ENCODE results near the gene CCS. TPM values are rescaled to one million over a fixed set of nuclear protein-coding genes. Genes with fewer than 3 reads are reported as not detected.
A peak's percentile ranks its signal among the peaks of the same experiment; 100 is the strongest.
"Not testable (repeated sequence)": the region's sequence is repeated elsewhere in the genome, so short reads cannot be mapped to it uniquely, and the experiment has no call there.

Gene CCS
- total RNA-seq, 2 donors from 2014 or later = 23.1 to 23.4 TPM

DNA sequence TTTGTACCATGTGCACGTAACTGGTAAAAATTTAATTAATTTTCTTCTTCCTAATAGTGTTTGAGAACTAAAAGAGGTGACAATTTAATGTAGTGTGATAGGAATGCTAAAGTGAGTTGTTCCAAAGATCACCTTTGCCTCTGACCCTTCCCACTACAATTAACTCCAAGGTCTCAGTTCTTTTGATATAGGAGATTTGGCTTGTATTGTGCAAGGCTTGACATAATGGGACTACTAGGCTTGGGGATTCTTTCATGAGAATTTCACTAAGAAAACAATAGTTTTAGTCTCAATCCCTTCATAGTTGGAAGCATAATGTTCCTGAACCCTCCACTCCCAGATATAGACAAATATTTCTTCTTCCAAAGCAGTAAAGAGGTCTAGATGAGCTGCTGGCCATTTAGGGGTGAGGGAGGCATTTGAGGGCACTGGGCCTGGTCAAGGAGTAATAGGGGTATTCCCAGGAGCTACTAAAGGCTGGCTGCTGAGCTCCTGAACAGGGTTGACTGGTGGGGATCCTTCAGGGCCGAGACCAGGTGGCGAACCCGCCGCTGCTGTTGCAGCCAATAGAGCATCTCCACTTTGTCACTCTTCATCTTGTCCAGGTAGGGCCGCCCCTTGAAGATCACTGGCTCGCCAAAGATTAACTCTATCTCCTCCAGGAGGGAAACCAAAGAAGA is 2.8 kb upstream of the CCS start:
- Mint-ChIP-seq H3K4me3 (no peak overlapping the region), H3K27me3 (no peaks in the 10 kb centered on the region), H3K27ac (no peak overlapping the region), H3K4me1 (peaks cover 18% of the 10 kb centered on the region), H3K36me3 (ENCODE audit: low read depth) (peaks cover 2% of the 10 kb centered on the region)
- DNase-seq (no peak), ATAC-seq (no peak)
- H3K9me3 ChIP-seq (ENCODE audit: control insufficient read depth, low read length, poor library complexity, severe bottlenecking) = no peaks in the 10 kb centered on the region

DNA sequence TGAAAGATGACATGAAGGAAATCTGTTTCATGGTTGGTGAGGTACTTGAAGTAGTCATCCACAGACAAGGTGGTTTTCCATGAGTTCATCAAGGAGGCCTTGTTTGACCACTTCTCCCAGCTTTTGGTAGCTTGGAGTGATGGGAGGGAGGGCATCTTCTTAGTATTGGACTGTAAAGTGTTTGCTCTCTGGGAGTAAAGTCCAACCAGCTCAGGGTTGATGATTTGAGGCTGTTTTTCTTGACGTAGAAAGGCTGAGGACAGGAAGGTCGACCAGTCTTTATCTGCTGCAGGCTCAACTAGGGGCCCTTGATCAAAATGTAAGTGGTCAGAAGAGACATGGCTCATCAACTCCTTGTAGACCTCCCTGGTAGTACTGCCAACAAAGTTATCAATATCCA is 1.8 kb upstream of the CCS start:
- H3K9me3 ChIP-seq (ENCODE audit: control insufficient read depth, low read length, poor library complexity, severe bottlenecking) = no peaks in the 10 kb centered on the region
- ATAC-seq = no peak
- no peak for DNase-seq
- H3K27ac Mint-ChIP-seq = peak overlapping the region; percentile 100
- peaks cover 2% of the 10 kb centered on the region for H3K36me3 Mint-ChIP-seq (ENCODE audit: low read depth)
- H3K27me3 Mint-ChIP-seq = no peaks in the 10 kb centered on the region
- peak overlapping the region; percentile 100 for H3K4me3 Mint-ChIP-seq
- H3K4me1 Mint-ChIP-seq = peaks cover 25% of the 10 kb centered on the region

DNA sequence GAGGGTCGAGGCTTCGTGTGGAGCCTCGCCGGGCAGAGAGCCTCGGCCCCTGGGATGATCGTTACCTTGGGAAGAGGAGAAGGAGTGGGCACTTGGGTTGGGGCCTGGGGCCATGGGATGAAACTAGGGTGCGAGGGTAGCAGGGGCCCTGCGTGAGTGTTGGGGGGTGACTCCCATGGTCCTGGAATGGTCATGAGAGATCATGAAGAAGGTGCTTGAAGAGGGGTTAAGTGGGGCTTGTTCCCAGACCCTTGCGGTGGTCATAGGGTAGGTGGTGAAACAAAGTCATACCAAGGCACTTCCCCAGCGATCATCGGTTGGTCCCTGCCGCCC is 284 bp downstream of the CCS start:
- ATAC-seq (no peak), DNase-seq (no peak)
- peaks cover 2% of the 10 kb centered on the region for H3K36me3 Mint-ChIP-seq (ENCODE audit: low read depth)
- H3K4me1 Mint-ChIP-seq = peaks cover 24% of the 10 kb centered on the region
- peak overlapping the region; percentile 100 for H3K27ac Mint-ChIP-seq
- no peaks in the 10 kb centered on the region for H3K27me3 Mint-ChIP-seq
- no peaks in the 10 kb centered on the region for H3K9me3 ChIP-seq (ENCODE audit: control insufficient read depth, low read length, poor library complexity, severe bottlenecking)
- H3K4me3 Mint-ChIP-seq = peak overlapping the region; percentile 100

DNA sequence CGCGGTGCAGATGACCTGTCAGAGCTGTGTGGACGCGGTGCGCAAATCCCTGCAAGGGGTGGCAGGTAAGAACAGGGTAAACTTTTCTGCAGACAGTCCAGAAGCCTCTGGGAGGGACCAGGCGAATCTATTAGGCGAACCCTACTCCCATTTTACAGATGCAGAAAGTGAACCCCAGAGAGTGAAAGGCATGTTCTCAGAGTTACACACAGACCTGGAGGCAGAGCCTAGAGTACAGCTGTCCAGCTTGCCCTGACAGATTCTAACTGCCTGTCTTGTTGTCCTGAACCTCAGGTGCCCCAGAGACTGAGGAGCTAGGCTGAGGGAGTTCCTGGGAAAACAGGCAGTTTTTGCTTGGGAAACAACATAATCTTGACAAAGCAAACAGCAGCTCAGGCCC is 665 bp downstream of the CCS start:
- no peak for ATAC-seq
- Mint-ChIP-seq H3K27me3 (no peaks in the 10 kb centered on the region), H3K27ac (peak overlapping the region; percentile 100), H3K4me1 (peaks cover 24% of the 10 kb centered on the region), H3K36me3 (ENCODE audit: low read depth) (peaks cover 2% of the 10 kb centered on the region), H3K4me3 (peak overlapping the region; percentile 100)
- H3K9me3 ChIP-seq (ENCODE audit: control insufficient read depth, low read length, poor library complexity, severe bottlenecking) = no peaks in the 10 kb centered on the region
- no peak for DNase-seq

DNA sequence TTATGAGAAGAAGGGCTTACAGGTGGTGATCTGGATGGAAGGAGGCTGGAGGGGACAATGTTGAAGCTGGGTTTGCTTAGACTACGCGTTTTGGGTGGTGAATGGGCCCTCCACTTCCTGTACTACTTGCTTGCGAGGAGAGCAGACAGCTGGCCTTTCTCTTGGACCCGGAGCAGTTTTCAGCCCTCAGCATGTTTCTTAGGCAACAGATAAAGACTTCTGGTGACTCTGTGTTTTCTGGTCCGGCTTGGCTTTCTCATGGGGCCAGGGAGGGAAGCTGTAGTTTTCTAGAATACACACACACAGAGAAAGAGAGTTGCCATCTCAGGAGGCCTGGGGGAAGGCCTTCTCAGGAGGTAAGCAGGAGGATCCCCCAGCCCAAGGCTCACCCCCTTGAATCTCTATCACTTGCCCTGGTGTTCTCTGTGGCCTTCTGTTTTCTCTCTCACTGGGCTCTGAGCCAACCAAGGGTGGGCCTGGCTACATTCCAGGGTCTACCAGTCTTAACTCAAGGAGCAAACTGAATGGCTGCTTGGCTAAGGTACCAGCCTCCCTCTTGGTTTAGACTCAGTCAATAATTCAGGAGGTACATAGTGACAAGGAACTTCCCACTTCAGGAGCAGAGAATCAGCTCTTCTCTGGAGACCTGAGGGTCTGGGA is 2.4 kb downstream of the CCS start:
- H3K27ac Mint-ChIP-seq = peak overlapping the region; percentile 39
- no peaks in the 10 kb centered on the region for H3K27me3 Mint-ChIP-seq
- H3K9me3 ChIP-seq (ENCODE audit: control insufficient read depth, low read length, poor library complexity, severe bottlenecking) = no peaks in the 10 kb centered on the region
- H3K36me3 Mint-ChIP-seq (ENCODE audit: low read depth) = peaks cover 2% of the 10 kb centered on the region
- H3K4me1 Mint-ChIP-seq = peaks cover 24% of the 10 kb centered on the region
- DNase-seq (no peak), ATAC-seq (no peak)
- H3K4me3 Mint-ChIP-seq = peak overlapping the region; percentile 25

DNA sequence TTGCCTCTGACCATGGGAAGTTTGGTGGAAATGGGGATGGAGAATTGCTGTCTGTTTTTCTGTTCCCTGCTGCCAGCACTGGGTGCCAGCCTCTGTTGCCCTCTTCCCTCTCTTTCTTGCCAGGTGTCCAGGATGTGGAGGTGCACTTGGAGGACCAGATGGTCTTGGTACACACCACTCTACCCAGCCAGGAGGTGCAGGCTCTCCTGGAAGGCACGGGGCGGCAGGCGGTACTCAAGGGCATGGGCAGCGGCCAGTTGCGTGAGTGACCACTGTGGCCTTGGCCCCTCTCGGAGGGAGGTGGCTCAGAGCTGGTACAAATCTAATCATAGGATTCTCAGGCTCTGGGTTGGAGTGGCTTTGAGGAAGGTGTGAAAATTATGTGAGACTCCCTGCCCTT is 6.0 kb downstream of the CCS start:
- Mint-ChIP-seq H3K27me3 (no peaks in the 10 kb centered on the region), H3K36me3 (ENCODE audit: low read depth) (no peaks in the 10 kb centered on the region), H3K27ac (no peak overlapping the region), H3K4me1 (peaks cover 12% of the 10 kb centered on the region), H3K4me3 (no peak overlapping the region)
- H3K9me3 ChIP-seq (ENCODE audit: control insufficient read depth, low read length, poor library complexity, severe bottlenecking) = no peaks in the 10 kb centered on the region
- ATAC-seq (no peak), DNase-seq (no peak)

DNA sequence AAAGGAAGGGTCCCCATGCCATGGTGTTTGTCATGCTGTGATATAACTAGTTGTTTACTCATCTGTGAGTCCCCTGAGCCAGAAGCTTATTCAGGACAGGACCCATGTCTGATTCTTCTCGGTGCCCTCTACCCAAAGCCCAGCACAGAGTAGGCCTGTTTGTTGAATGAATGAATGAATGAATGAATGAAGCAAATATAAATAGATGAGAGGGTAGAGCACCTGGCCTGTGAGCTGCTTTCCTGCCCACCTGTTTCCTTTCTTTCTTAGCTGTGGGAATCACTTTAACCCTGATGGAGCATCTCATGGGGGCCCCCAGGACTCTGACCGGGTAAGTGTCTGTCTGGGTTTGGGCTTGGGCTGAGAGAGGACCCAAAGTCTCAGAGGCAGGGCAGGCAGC is 7.2 kb downstream of the CCS start:
- Mint-ChIP-seq H3K27me3 (no peaks in the 10 kb centered on the region), H3K36me3 (ENCODE audit: low read depth) (no peaks in the 10 kb centered on the region), H3K4me3 (no peak overlapping the region), H3K4me1 (peaks cover 7% of the 10 kb centered on the region), H3K27ac (no peak overlapping the region)
- no peaks in the 10 kb centered on the region for H3K9me3 ChIP-seq (ENCODE audit: control insufficient read depth, low read length, poor library complexity, severe bottlenecking)
- DNase-seq (no peak), ATAC-seq (no peak)

DNA sequence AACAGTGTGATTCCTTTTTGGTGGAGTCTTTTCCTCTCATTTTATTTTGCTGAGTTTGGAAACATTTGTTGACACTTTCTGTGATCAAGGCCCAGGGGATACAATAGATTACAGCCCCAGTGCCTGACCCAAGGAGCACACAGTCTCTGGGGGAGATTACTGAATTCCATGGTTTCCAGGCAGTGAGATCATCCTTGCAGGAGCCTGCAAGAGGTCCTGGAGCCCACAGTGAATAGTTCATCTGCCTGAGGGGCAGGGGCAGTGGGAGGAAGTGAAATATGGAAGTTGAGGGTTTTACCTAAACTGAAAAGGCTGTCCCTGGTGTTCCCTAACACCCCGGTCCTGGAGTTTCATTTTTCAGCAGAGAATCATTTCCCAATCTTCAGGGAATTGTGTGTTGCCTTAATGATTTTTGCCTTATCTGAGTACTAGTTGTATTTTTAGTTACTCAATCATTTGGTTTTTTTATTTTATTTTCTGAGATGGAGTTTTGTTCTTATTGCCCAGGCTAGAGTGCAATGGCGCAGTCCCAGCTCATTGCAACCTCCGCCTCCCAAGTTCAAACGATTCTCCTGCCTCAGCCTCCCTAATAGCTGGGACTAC is 7.7 kb downstream of the CCS start:
- ATAC-seq = no peak
- Mint-ChIP-seq H3K27ac (no peak overlapping the region), H3K4me3 (no peak overlapping the region), H3K27me3 (no peaks in the 10 kb centered on the region), H3K4me1 (peaks cover 3% of the 10 kb centered on the region), H3K36me3 (ENCODE audit: low read depth) (no peaks in the 10 kb centered on the region)
- no peak for DNase-seq
- H3K9me3 ChIP-seq (ENCODE audit: control insufficient read depth, low read length, poor library complexity, severe bottlenecking) = no peaks in the 10 kb centered on the region

DNA sequence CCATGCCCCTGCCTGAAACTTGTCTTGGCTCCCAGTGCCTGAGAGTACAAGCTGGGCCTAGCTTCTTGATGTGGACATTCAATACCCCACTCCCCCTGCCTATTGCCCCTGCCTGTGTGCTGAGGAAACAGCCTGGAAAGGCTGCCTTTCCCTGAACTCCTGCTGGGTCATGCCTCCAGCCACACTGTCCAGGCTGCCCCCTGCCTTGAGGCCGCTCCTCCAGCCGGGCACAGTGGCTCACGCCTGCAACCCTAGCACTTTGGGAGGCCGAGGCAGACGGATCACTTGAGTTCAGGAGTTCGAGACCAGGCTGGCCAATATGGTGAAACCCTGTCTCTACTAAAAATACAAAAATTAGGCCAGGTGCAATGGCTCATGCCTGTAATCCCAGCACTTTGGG is 10.1 kb downstream of the CCS start:
- no peak for DNase-seq
- no peak overlapping the region for H3K27ac Mint-ChIP-seq
- H3K4me3 Mint-ChIP-seq = no peak overlapping the region
- H3K36me3 Mint-ChIP-seq (ENCODE audit: low read depth) = no peaks in the 10 kb centered on the region
- H3K27me3 Mint-ChIP-seq = no peaks in the 10 kb centered on the region
- H3K9me3 ChIP-seq (ENCODE audit: control insufficient read depth, low read length, poor library complexity, severe bottlenecking) = no peaks in the 10 kb centered on the region
- ATAC-seq = no peak
- H3K4me1 Mint-ChIP-seq = no peaks in the 10 kb centered on the region

DNA sequence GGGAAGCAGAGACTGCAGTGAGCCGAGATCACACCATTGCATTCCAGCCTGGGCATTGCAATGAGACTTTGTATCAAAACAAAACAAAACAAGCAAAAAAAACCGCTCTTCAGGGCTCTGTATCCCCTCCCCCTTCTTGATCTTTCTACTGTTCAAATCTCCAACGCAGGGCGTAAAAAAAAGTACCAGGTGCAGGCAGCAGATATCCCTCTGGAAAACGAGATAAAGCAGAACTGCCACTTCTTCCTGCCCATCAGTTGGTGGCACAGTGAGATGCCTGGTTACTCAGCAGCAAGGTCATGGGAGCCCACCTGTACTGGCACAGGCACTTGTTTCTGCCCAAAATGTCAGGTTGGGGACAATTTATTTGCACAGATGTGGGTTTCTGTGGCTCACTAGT is 11.2 kb downstream of the CCS start:
- H3K9me3 ChIP-seq (ENCODE audit: control insufficient read depth, low read length, poor library complexity, severe bottlenecking) = no peaks in the 10 kb centered on the region
- DNase-seq (no peak), ATAC-seq (no peak)
- Mint-ChIP-seq H3K27me3 (no peaks in the 10 kb centered on the region), H3K36me3 (ENCODE audit: low read depth) (no peaks in the 10 kb centered on the region), H3K27ac (no peak overlapping the region), H3K4me3 (no peak overlapping the region), H3K4me1 (no peaks in the 10 kb centered on the region)

DNA sequence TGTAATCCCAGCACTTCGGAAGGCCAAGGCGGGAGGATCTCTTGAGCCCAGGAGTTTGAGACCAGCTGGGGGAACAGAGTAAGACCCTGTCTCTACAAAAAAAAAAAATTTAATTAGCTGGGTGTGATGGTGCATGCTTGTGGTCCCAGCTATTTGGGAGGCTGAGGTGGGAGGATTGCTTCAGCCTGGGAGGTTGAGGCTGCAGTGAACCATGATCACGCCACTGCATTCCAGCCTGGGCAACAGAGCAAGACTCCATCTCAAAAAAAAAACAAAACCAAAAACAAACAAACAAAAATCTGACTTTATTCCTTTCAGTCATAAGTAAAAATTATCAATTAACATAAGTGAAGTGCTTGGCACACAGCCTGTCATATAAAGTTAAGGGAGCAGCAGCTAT is 13.6 kb downstream of the CCS start:
- H3K36me3 Mint-ChIP-seq (ENCODE audit: low read depth); H3K27ac Mint-ChIP-seq; H3K4me1 Mint-ChIP-seq; H3K9me3 ChIP-seq (ENCODE audit: control insufficient read depth, low read length, poor library complexity, severe bottlenecking); H3K27me3 Mint-ChIP-seq; ATAC-seq; DNase-seq; H3K4me3 Mint-ChIP-seq: not testable (repeated sequence)

DNA sequence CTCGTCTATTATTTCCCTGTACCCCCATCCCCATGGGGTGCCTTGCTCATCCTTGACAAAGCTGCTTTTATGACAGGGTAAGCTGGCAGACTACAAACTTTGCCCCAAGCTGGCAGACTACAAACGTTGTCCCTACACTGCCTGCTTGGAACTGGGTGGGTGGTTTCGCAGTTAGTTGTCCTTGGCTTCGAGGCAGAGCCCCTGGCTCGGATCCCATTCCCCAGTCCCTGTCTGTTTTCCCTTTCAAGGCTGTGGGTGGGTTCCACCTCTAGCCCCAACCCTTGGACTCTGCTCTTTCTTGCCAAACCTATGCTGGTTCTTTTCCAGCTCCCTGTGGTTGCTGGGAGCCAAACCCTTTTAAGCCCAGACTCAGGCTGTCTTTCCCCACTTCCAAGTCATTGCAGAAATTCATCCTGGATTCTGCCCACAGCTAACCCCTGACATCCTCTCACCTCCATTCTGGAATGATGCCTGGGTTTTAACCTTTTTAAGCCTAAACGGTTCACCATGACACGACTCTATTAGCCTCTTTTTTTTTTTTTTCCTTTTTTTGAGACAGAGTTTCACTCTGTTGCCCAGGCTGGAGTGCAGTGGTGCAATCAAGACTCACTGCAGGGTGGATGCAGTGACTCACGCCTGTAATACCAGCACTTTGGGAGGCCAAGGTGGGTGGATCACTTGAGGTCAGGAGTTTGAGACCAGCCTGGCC is 14.3 kb downstream of the CCS start:
- peak overlapping the region; percentile 79 for H3K27ac Mint-ChIP-seq
- DNase-seq = no peak
- no peaks in the 10 kb centered on the region for H3K9me3 ChIP-seq (ENCODE audit: control insufficient read depth, low read length, poor library complexity, severe bottlenecking)
- peaks cover 5% of the 10 kb centered on the region for H3K4me1 Mint-ChIP-seq
- no peaks in the 10 kb centered on the region for H3K36me3 Mint-ChIP-seq (ENCODE audit: low read depth)
- H3K27me3 Mint-ChIP-seq = no peaks in the 10 kb centered on the region
- ATAC-seq = no peak
- peak overlapping the region; percentile 25 for H3K4me3 Mint-ChIP-seq

DNA sequence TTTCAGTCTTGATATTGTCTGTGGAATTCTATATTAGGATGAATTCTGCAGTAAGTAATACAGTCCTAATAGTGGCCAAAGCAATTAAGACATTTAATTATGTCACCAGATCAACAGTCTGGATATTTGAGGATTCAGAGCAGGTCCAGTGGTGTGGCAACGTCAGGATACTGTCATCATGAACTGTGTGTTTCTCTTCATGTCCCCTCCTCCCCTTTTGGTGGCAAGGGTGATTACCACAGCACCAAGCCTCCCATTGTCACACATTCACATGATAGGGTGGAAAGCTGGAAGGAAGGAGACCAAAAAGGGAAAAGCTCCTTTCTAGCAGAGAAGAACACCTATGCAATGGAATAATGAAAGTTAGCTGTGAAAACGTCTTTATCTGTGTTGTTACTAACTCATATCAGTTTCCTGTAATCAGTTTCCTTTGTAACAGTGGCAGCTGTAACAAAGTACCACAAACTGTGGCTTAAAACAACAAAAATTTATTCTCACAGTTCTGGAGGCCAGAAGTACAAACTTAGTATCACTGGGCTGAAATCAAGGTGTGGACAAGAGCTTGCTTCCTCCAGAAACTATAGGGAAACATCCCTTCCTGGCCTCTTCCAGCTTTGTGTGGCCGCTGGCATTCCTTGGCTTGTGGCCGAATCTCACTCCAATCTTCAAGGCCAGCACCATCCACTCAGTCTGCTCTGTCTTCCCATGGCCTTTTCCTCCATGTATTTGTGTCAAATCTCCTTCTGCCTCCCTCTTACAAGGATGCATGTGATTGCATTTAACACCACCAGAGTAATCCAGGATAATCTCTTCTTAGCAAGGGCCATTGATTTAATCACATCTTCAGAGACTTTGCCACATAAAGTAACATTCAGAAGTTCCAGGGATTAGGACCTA is 17.0 kb downstream of the CCS start:
- no peaks in the 10 kb centered on the region for H3K36me3 Mint-ChIP-seq (ENCODE audit: low read depth)
- no peak overlapping the region for H3K4me3 Mint-ChIP-seq
- H3K27ac Mint-ChIP-seq = peak overlapping the region; percentile 12
- no peak for DNase-seq
- H3K9me3 ChIP-seq (ENCODE audit: control insufficient read depth, low read length, poor library complexity, severe bottlenecking) = no peaks in the 10 kb centered on the region
- peak; percentile 39 for ATAC-seq
- peaks cover 5% of the 10 kb centered on the region for H3K4me1 Mint-ChIP-seq
- no peaks in the 10 kb centered on the region for H3K27me3 Mint-ChIP-seq

All from T-helper 17 cell (primary cell).